WERI-Rb-1 (cell line): ENCODE data around the gene SYNE2.

ENCODE experiments used
- DNase-seq: peaks from one replicate; pipeline ENCODE4 v3.0.0-alpha.2; 2020
- H3K27ac ChIP-seq: fragments of 250-450 bp; sonication (Bioruptor Pico); 2 replicates; pipeline ENCODE4 v1.5.1; 2020; ENCODE audit warnings: mild to moderate bottlenecking, moderate library complexity
- H3K27me3 ChIP-seq: fragments of 250-450 bp; sonication (Bioruptor Pico); 2 replicates; pipeline ENCODE4 v1.5.1; 2021; ENCODE audit warnings: mild to moderate bottlenecking, low read depth, moderate library complexity; ENCODE audit not compliant: insufficient read depth, severe bottlenecking
- H3K36me3 ChIP-seq: fragments of 250-450 bp; sonication (Bioruptor Pico); 2 replicates; pipeline ENCODE4 v1.5.1; 2020; ENCODE audit warnings: mild to moderate bottlenecking, moderate library complexity
- H3K4me3 ChIP-seq: 2 replicates; pipeline ENCODE4 v1.5.1; 2011; ENCODE audit warnings: low read depth, mild to moderate bottlenecking, control low read depth, low read length
- H3K9me3 ChIP-seq: fragments of 250-450 bp; sonication (Bioruptor Pico); 2 replicates; pipeline ENCODE4 v1.5.1; 2021; ENCODE audit warnings: mild to moderate bottlenecking, moderate library complexity; ENCODE audit not compliant: severe bottlenecking
- CTCF ChIP-seq: IDR thresholded peaks from 2 replicates; pipeline ENCODE4 v1.5.1; 2011; ENCODE audit warnings: low read depth, mild to moderate bottlenecking, control low read depth, inconsistent platforms, low read length

The SYNE2 gene

GRCh38 chr14:64074961-64075612 lies 222.3 kb downstream of the SYNE2 start:
- H3K27me3 ChIP-seq: no peaks in the 10 kb centered on the region
- DNase-seq: no peak
- TF ChIP-seq CTCF: no peak
- H3K4me3 ChIP-seq: no peak overlapping the region
- H3K27ac ChIP-seq: no peak overlapping the region
- H3K9me3 ChIP-seq: no peaks in the 10 kb centered on the region
- H3K36me3 ChIP-seq: peaks cover 62% of the 10 kb centered on the region

GRCh38 chr14:64075613-64076005 lies 222.8 kb downstream of the SYNE2 start:
- no peak for TF ChIP-seq CTCF
- DNase-seq: no peak
- H3K4me3 ChIP-seq: no peak overlapping the region
- peaks cover 63% of the 10 kb centered on the region for H3K36me3 ChIP-seq
- no peaks in the 10 kb centered on the region for H3K27me3 ChIP-seq
- H3K9me3 ChIP-seq: no peaks in the 10 kb centered on the region
- no peak overlapping the region for H3K27ac ChIP-seq

DNA sequence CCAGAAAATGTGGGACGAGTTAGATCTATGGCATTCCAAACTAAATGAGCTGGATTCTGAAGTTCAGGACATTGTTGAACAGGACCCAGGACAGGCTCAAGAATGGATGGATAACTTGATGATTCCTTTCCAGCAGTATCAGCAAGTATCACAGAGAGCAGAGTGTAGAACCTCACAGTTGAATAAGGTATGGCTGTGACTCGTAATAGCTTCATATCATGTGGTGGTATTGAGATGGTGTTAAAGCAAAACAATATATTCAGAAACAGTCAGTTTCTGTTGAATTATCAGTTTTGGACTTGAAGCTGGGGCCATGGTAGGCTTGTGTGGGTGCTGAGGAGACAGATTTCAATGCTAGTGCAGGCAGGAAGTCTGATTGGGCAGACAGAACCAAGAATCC lies 227.6 kb downstream of the SYNE2 start:
- no peak for DNase-seq

DNA sequence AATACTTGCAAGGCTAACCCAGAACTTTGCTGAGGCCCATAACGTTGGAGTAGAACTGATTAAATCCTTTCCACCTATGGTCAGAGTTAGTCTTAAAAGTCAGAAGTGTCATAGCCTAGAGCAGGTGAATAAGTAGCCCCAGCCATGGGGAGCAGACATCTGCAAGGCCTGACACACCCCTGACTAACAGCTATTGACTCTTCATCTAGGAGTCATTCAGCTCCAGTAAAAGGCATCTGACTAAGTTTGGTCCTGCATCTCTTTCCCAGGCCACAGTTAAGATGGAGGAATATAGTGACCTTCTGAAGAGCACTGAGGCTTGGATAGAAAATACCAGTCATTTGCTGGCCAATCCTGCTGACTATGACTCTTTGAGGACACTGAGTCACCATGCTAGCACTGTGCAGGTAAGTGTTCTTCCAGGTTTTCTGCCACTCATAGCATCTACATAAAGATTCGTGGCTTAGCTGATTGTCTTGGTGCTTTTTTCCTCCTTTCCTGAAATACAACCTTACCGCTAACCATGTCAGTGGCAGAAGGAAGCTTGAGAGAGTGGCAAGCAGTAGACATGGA lies 228.5 kb downstream of the SYNE2 start:
- Histone ChIP-seq H3K27me3 (no peaks in the 10 kb centered on the region), H3K4me3 (no peak overlapping the region), H3K27ac (no peak overlapping the region), H3K36me3 (peaks cover 48% of the 10 kb centered on the region), H3K9me3 (no peaks in the 10 kb centered on the region)
- DNase-seq: no peak
- TF ChIP-seq CTCF: no peak

More for the DNA sequence above, 227.6 kb downstream of the SYNE2 start:
- Histone ChIP-seq H3K36me3 (peaks cover 48% of the 10 kb centered on the region), H3K27ac (no peak overlapping the region), H3K4me3 (no peak overlapping the region), H3K27me3 (no peaks in the 10 kb centered on the region), H3K9me3 (no peaks in the 10 kb centered on the region)
- no peak for TF ChIP-seq CTCF

GRCh38 chr14:64082837-64083236 lies 230.0 kb downstream of the SYNE2 start:
- no peaks in the 10 kb centered on the region for H3K27me3 ChIP-seq
- no peak overlapping the region for H3K27ac ChIP-seq
- H3K36me3 ChIP-seq: peaks cover 55% of the 10 kb centered on the region
- H3K9me3 ChIP-seq: no peaks in the 10 kb centered on the region
- DNase-seq: no peak
- H3K4me3 ChIP-seq: no peak overlapping the region
- no peak for TF ChIP-seq CTCF

GRCh38 chr14:64088647-64088964 lies 235.8 kb downstream of the SYNE2 start:
- peaks cover 35% of the 10 kb centered on the region for H3K36me3 ChIP-seq

More at GRCh38 chr14:64088647-64088964, 235.8 kb downstream of the SYNE2 start:
- TF ChIP-seq CTCF: no peak
- Histone ChIP-seq H3K4me3 (no peak overlapping the region), H3K27ac (no peak overlapping the region), H3K27me3 (no peaks in the 10 kb centered on the region), H3K9me3 (no peaks in the 10 kb centered on the region)
- DNase-seq: no peak
